ENCODE data around the gene NAT9.
A peak's percentile ranks its signal among the peaks of the same experiment; 100 is the strongest.

The NAT9 gene

GRCh38 chr17:74776044-74776962 lies at the start of gene NAT9:
Gene NAT9, minus strand, starts transcription at chr17:74776345. Its CDS starts 647 bp downstream, at chr17:74775698.
- H3K27ac ChIP-seq = peak within 1 kb of the TSS; percentile 83
- TF ChIP-seq ZFX (IDR thresholded peaks at IDR 0.05) = no peak
- TF ChIP-seq CTCF (conservative IDR thresholded peaks at IDR 0.05) = no peak

GRCh38 chr17:74824961-74825627 lies 48.9 kb upstream of the NAT9 start:
- H3K27ac ChIP-seq = no peak overlapping the region
- TF ChIP-seq ZFX (IDR thresholded peaks at IDR 0.05) (no peak), CTCF (conservative IDR thresholded peaks at IDR 0.05) (no peak)

GRCh38 chr17:74822939-74823367 lies 46.8 kb upstream of the NAT9 start:
- no peak overlapping the region for H3K27ac ChIP-seq
- TF ChIP-seq ZFX (IDR thresholded peaks at IDR 0.05) (no peak), CTCF (conservative IDR thresholded peaks at IDR 0.05) (no peak)

DNA sequence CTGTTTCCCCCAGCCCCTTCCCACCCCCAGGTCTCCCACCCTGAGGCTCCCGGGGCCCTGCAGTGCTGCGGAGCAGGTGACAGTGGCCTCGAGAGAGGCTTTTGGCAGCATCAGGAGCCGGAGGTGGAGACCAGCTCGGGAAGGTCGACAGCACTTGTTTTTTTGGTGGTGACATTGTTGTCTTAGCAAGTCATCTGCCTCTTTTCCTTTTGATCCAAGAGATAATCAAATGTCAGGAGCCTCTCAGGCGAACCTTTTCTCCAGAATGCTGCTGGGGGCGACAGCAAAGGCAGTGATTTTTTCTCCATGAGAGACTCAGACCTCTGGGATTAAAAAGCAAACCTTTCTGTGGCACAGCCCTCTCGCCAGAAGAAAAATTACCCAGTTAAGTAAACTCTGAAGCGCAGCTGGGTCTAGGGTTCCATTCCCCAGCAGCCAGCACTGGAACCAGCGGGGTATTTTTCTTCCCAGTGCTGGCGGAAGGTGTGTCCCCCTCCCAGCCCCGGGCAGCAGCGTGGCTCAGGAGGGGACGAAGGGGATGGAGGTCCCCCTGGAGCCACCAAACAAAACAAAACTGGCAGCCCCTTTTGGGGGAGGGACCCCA lies 46.3 kb upstream of the NAT9 start:
- TF ChIP-seq ZFX (IDR thresholded peaks at IDR 0.05) (no peak), CTCF (conservative IDR thresholded peaks at IDR 0.05) (no peak)
- no peak overlapping the region for H3K27ac ChIP-seq

- no peak overlapping the region for H3K27ac ChIP-seq
- TF ChIP-seq ZFX (IDR thresholded peaks at IDR 0.05) (no peak), CTCF (conservative IDR thresholded peaks at IDR 0.05) (no peak)
Observed at GRCh38 chr17:74821655-74822334, 45.6 kb upstream of the NAT9 start.

- no peak for TF ChIP-seq ZFX (IDR thresholded peaks at IDR 0.05)
- TF ChIP-seq CTCF (conservative IDR thresholded peaks at IDR 0.05) = no peak
Observed at GRCh38 chr17:74819801-74820436, 43.8 kb upstream of the NAT9 start.

More at GRCh38 chr17:74819801-74820436, 43.8 kb upstream of the NAT9 start:
- no peak overlapping the region for H3K27ac ChIP-seq
